ENCODE data around the gene ARSI. TPM values are rescaled to one million over a fixed set of nuclear protein-coding genes. Genes with fewer than 3 reads are reported as not detected.

ARSI gene
- total and polyA plus RNA-seq, 4 donors: 0.23 to 0.51 (median 0.33) TPM; not detected in 1

GRCh38 chr5:150261231-150261630, 41.5 kb downstream of the ARSI start:
- no peak overlapping the region for H3K27ac ChIP-seq (ENCODE audit: low read depth in 1 of 2, low read length in 2 of 2)
- 80% methylated on average over 8 of the region's 8 CpGs for WGBS
- H3K27me3 ChIP-seq (ENCODE audit: control insufficient read depth in 4 of 4, insufficient read depth in 4 of 4, low read length in 3 of 4): no peaks in the 10 kb centered on the region
- no peak overlapping the region for H3K9ac ChIP-seq (ENCODE audit: low read depth in 1 of 2, low read length in 2 of 2)
- no peaks in the 10 kb centered on the region for H3K36me3 ChIP-seq (ENCODE audit: control insufficient read depth in 4 of 4, insufficient read depth in 3 of 4, low read depth in 1 of 4, low read length in 3 of 4)
- no peak overlapping the region for H3K4me3 ChIP-seq (ENCODE audit: low read depth in 1 of 3, low read length in 3 of 3)
- no peak for DNase-seq (ENCODE audit: low spot score)
- no peaks in the 10 kb centered on the region for H3K9me3 ChIP-seq (ENCODE audit: control insufficient read depth in 4 of 4, low read length in 3 of 4)
- no peak for TF ChIP-seq EGR1 (IDR thresholded peaks at IDR 0.05; ENCODE audit: low read depth in 2 of 2)
- no peak for TF ChIP-seq FOXA1 (IDR thresholded peaks at IDR 0.05)
- TF ChIP-seq TAF1 (conservative IDR thresholded peaks at IDR 0.05): no peak
- TF ChIP-seq HNF4A (conservative IDR thresholded peaks at IDR 0.05): no peak
- TF ChIP-seq NR2F2 (IDR thresholded peaks at IDR 0.05): no peak
- no peak for TF ChIP-seq HNF4G (IDR thresholded peaks at IDR 0.05)
- TF ChIP-seq, protein P1, sequence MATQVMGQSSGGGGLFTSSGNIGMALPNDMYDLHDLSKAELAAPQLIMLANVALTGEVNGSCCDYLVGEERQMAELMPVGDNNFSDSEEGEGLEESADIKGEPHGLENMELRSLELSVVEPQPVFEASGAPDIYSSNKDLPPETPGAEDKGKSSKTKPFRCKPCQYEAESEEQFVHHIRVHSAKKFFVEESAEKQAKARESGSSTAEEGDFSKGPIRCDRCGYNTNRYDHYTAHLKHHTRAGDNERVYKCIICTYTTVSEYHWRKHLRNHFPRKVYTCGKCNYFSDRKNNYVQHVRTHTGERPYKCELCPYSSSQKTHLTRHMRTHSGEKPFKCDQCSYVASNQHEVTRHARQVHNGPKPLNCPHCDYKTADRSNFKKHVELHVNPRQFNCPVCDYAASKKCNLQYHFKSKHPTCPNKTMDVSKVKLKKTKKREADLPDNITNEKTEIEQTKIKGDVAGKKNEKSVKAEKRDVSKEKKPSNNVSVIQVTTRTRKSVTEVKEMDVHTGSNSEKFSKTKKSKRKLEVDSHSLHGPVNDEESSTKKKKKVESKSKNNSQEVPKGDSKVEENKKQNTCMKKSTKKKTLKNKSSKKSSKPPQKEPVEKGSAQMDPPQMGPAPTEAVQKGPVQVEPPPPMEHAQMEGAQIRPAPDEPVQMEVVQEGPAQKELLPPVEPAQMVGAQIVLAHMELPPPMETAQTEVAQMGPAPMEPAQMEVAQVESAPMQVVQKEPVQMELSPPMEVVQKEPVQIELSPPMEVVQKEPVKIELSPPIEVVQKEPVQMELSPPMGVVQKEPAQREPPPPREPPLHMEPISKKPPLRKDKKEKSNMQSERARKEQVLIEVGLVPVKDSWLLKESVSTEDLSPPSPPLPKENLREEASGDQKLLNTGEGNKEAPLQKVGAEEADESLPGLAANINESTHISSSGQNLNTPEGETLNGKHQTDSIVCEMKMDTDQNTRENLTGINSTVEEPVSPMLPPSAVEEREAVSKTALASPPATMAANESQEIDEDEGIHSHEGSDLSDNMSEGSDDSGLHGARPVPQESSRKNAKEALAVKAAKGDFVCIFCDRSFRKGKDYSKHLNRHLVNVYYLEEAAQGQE (IDR thresholded peaks at IDR 0.05): no peak
- TF ChIP-seq SP1 (IDR thresholded peaks at IDR 0.05): no peak
- TF ChIP-seq CTCF (IDR thresholded peaks at IDR 0.05; ENCODE audit: low read depth, low read length, missing input control): no peak
- no peak for TF ChIP-seq RXRA (IDR thresholded peaks at IDR 0.05)
- no peak for TF ChIP-seq GABPA (IDR thresholded peaks at IDR 0.05 in 1 of 2, conservative IDR thresholded peaks at IDR 0.05 in 1 of 2)
- TF ChIP-seq ZBTB33 (IDR thresholded peaks at IDR 0.05): no peak
- TF ChIP-seq, protein P2, sequence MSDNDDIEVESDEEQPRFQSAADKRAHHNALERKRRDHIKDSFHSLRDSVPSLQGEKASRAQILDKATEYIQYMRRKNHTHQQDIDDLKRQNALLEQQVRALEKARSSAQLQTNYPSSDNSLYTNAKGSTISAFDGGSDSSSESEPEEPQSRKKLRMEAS (IDR thresholded peaks at IDR 0.05): no peak
- TF ChIP-seq JUND (IDR thresholded peaks at IDR 0.05): no peak
- TF ChIP-seq, protein P3, sequence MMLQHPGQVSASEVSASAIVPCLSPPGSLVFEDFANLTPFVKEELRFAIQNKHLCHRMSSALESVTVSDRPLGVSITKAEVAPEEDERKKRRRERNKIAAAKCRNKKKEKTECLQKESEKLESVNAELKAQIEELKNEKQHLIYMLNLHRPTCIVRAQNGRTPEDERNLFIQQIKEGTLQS (IDR thresholded peaks at IDR 0.05): no peak
- no peak for TF ChIP-seq YY1 (IDR thresholded peaks at IDR 0.05)
- TF ChIP-seq RAD21 (IDR thresholded peaks at IDR 0.05): no peak
- TF ChIP-seq FOXA2 (IDR thresholded peaks at IDR 0.05): no peak
- peaks cover 4 to 19% (median 11%) of the 10 kb centered on the region in 4 donors for H3K4me1 ChIP-seq (ENCODE audit: control insufficient read depth in 4 of 4, insufficient read depth in 4 of 4, low read length in 3 of 4)

All from liver (tissue), 9 donors.